GM12801 (cell line): ENCODE measurements around the gene SS18.

Experiments used
- CTCF ChIP-seq: IDR thresholded peaks from one replicate; pipeline ENCODE4 v1.5.1; 2011; ENCODE audit warnings: control low read depth; ENCODE audit not compliant: insufficient read length; ENCODE audit errors: extremely low read depth

Gene SS18

GRCh38 chr18:26104035-26104434 lies 13.6 kb upstream of the SS18 start:
- no peak for TF ChIP-seq CTCF

GRCh38 chr18:26103579-26103978 lies 13.2 kb upstream of the SS18 start:
- TF ChIP-seq CTCF, result no peak

- no peak for TF ChIP-seq CTCF
Measured at GRCh38 chr18:26097563-26097962, 7.2 kb upstream of the SS18 start.

- no peak for TF ChIP-seq CTCF
Measured at GRCh38 chr18:26096852-26097251, 6.4 kb upstream of the SS18 start.

- TF ChIP-seq CTCF, result no peak
Measured at GRCh38 chr18:26091047-26091630, 726 bp upstream of the SS18 start.

GRCh38 chr18:26089293-26090129 lies 902 bp downstream of the SS18 start:
- no peak for TF ChIP-seq CTCF

GRCh38 chr18:26088487-26088886 lies 1.9 kb downstream of the SS18 start:
- no peak for TF ChIP-seq CTCF
